ENCODE data around the gene ZNF366. TPM values are rescaled to one million over a fixed set of nuclear protein-coding genes. Genes with fewer than 3 reads are reported as not detected.

ZNF366 gene
- polyA plus RNA-seq, 1 donor from 2014 or later, result not detected

GRCh38 chr5:72537166-72537565 lies 30.0 kb upstream of the ZNF366 start:
- Mint-ChIP-seq H3K27ac (no peak overlapping the region), H3K36me3 (peaks cover 1% of the 10 kb centered on the region), H3K4me1 (peaks cover 0 to 1% (median 0%) of the 10 kb centered on the region in 3 donors), H3K9me3 (peaks cover 0 to 8% (median 0%) of the 10 kb centered on the region in 3 donors), H3K27me3 (peaks cover 4% of the 10 kb centered on the region), H3K4me3 (no peak overlapping the region)

GRCh38 chr5:72531496-72532190 lies 24.4 kb upstream of the ZNF366 start:
- peaks cover 6% of the 10 kb centered on the region for H3K27me3 Mint-ChIP-seq
- no peaks in the 10 kb centered on the region for H3K36me3 Mint-ChIP-seq
- no peak overlapping the region for H3K27ac Mint-ChIP-seq
- H3K4me3 Mint-ChIP-seq, result no peak overlapping the region
- H3K4me1 Mint-ChIP-seq, result peaks cover 0 to 1% (median 0%) of the 10 kb centered on the region in 3 donors
- H3K9me3 Mint-ChIP-seq, result peaks cover 0 to 12% (median 0%) of the 10 kb centered on the region in 3 donors

GRCh38 chr5:72530196-72530595 lies 23.0 kb upstream of the ZNF366 start:
- Mint-ChIP-seq H3K4me3 (no peak overlapping the region), H3K27ac (no peak overlapping the region), H3K36me3 (no peaks in the 10 kb centered on the region), H3K4me1 (peaks cover 0 to 1% (median 0%) of the 10 kb centered on the region in 3 donors), H3K27me3 (peaks cover 4% of the 10 kb centered on the region), H3K9me3 (peaks cover 0 to 12% (median 0%) of the 10 kb centered on the region in 3 donors)

GRCh38 chr5:72529383-72529782 lies 22.2 kb upstream of the ZNF366 start:
- H3K27me3 Mint-ChIP-seq, result peaks cover 1% of the 10 kb centered on the region
- H3K4me1 Mint-ChIP-seq, result peaks cover 0 to 1% (median 0%) of the 10 kb centered on the region in 3 donors
- no peak overlapping the region for H3K4me3 Mint-ChIP-seq
- no peak overlapping the region for H3K27ac Mint-ChIP-seq
- H3K36me3 Mint-ChIP-seq, result no peaks in the 10 kb centered on the region
- peaks cover 0 to 12% (median 0%) of the 10 kb centered on the region in 3 donors for H3K9me3 Mint-ChIP-seq

- no peaks in the 10 kb centered on the region for H3K4me1 Mint-ChIP-seq
- no peak overlapping the region for H3K27ac Mint-ChIP-seq
- no peak overlapping the region for H3K4me3 Mint-ChIP-seq
- H3K36me3 Mint-ChIP-seq, result no peaks in the 10 kb centered on the region
- H3K27me3 Mint-ChIP-seq, result peaks cover 1% of the 10 kb centered on the region
- H3K9me3 Mint-ChIP-seq, result no peaks in the 10 kb centered on the region
Measured at GRCh38 chr5:72525816-72526215, 18.6 kb upstream of the ZNF366 start.

- Mint-ChIP-seq H3K4me1 (no peaks in the 10 kb centered on the region), H3K27me3 (peaks cover 1% of the 10 kb centered on the region), H3K36me3 (no peaks in the 10 kb centered on the region), H3K27ac (no peak overlapping the region), H3K4me3 (no peak overlapping the region), H3K9me3 (peaks cover 0 to 3% (median 0%) of the 10 kb centered on the region in 3 donors)
Measured at GRCh38 chr5:72523960-72524582, 16.9 kb upstream of the ZNF366 start.

GRCh38 chr5:72522607-72523006 lies 15.4 kb upstream of the ZNF366 start:
- no peaks in the 10 kb centered on the region for H3K36me3 Mint-ChIP-seq
- peaks cover 1% of the 10 kb centered on the region for H3K27me3 Mint-ChIP-seq
- H3K4me1 Mint-ChIP-seq, result peaks cover 4 to 7% (median 5%) of the 10 kb centered on the region in 3 donors
- peaks cover 0 to 3% (median 2%) of the 10 kb centered on the region in 3 donors for H3K9me3 Mint-ChIP-seq
- no peak overlapping the region for H3K4me3 Mint-ChIP-seq
- no peak overlapping the region for H3K27ac Mint-ChIP-seq

- peaks cover 0 to 3% (median 2%) of the 10 kb centered on the region in 3 donors for H3K9me3 Mint-ChIP-seq
- H3K36me3 Mint-ChIP-seq, result no peaks in the 10 kb centered on the region
- peaks cover 1% of the 10 kb centered on the region for H3K27me3 Mint-ChIP-seq
- peaks cover 5 to 8% (median 5%) of the 10 kb centered on the region in 3 donors for H3K4me1 Mint-ChIP-seq
- H3K4me3 Mint-ChIP-seq, result no peak overlapping the region
- peak overlapping the region in 1 of 3 donors; percentile 28 for H3K27ac Mint-ChIP-seq
Measured at GRCh38 chr5:72519111-72519510, 11.9 kb upstream of the ZNF366 start.

GRCh38 chr5:72518001-72518683 lies 10.9 kb upstream of the ZNF366 start:
- H3K4me1 Mint-ChIP-seq, result peaks cover 5 to 8% (median 5%) of the 10 kb centered on the region in 3 donors
- H3K9me3 Mint-ChIP-seq, result peaks cover 0 to 3% (median 2%) of the 10 kb centered on the region in 3 donors
- peak overlapping the region in 1 of 4 donors; percentile 69 for H3K4me3 Mint-ChIP-seq
- peak overlapping the region in 1 of 3 donors; percentile 16 for H3K27ac Mint-ChIP-seq
- no peaks in the 10 kb centered on the region for H3K36me3 Mint-ChIP-seq
- H3K27me3 Mint-ChIP-seq, result peaks cover 1% of the 10 kb centered on the region

GRCh38 chr5:72516916-72517315 lies 9.7 kb upstream of the ZNF366 start:
- Mint-ChIP-seq H3K9me3 (peaks cover 0 to 3% (median 2%) of the 10 kb centered on the region in 3 donors), H3K27me3 (peaks cover 1% of the 10 kb centered on the region), H3K4me1 (peaks cover 5 to 8% (median 5%) of the 10 kb centered on the region in 3 donors), H3K36me3 (no peaks in the 10 kb centered on the region), H3K4me3 (no peak overlapping the region), H3K27ac (no peak overlapping the region)

GRCh38 chr5:72515211-72515610 lies 8.0 kb upstream of the ZNF366 start:
- H3K4me3 Mint-ChIP-seq, result no peak overlapping the region
- H3K4me1 Mint-ChIP-seq, result peaks cover 5 to 15% (median 5%) of the 10 kb centered on the region in 3 donors

GRCh38 chr5:72512593-72512860 lies 5.3 kb upstream of the ZNF366 start:
- Mint-ChIP-seq H3K27me3 (peaks cover 3% of the 10 kb centered on the region), H3K4me3 (no peak overlapping the region), H3K9me3 (no peaks in the 10 kb centered on the region), H3K27ac (no peak overlapping the region), H3K4me1 (peaks cover 7 to 20% (median 8%) of the 10 kb centered on the region in 3 donors), H3K36me3 (no peaks in the 10 kb centered on the region)

More at GRCh38 chr5:72515211-72515610, 8.0 kb upstream of the ZNF366 start:
- Mint-ChIP-seq H3K9me3 (peaks cover 0 to 2% (median under 1%) of the 10 kb centered on the region in 3 donors), H3K36me3 (no peaks in the 10 kb centered on the region), H3K27ac (no peak overlapping the region), H3K27me3 (peaks cover 3% of the 10 kb centered on the region)

- no peaks in the 10 kb centered on the region for H3K36me3 Mint-ChIP-seq
- H3K9me3 Mint-ChIP-seq, result no peaks in the 10 kb centered on the region
- H3K4me1 Mint-ChIP-seq, result peaks cover 8 to 25% (median 10%) of the 10 kb centered on the region in 3 donors
- H3K27me3 Mint-ChIP-seq, result peaks cover 3% of the 10 kb centered on the region
- no peak overlapping the region for H3K4me3 Mint-ChIP-seq
- H3K27ac Mint-ChIP-seq, result no peak overlapping the region
Measured at GRCh38 chr5:72511774-72512592, 4.8 kb upstream of the ZNF366 start.

- Mint-ChIP-seq H3K4me3 (no peak overlapping the region), H3K36me3 (no peaks in the 10 kb centered on the region), H3K27me3 (peaks cover 6% of the 10 kb centered on the region), H3K4me1 (peaks cover 8 to 26% (median 10%) of the 10 kb centered on the region in 3 donors), H3K9me3 (no peaks in the 10 kb centered on the region), H3K27ac (no peak overlapping the region)
Measured at GRCh38 chr5:72511366-72511765, 4.2 kb upstream of the ZNF366 start.
